Hematopoietic multipotent progenitor cell treated with erythropoietin and hydrocortisone succinate and interleukin-3 and kit ligand, for 8 days (in vitro differentiated cells): ENCODE measurements around the gene FAM83F.
"Not testable (repeated sequence)": the region's sequence is repeated elsewhere in the genome, so short reads cannot be mapped to it uniquely, and the experiment has no call there.

Experiments used
- DNase-seq: peaks from one replicate; pipeline ENCODE4 v3.0.0-alpha.2; 2015

The FAM83F gene

DNA sequence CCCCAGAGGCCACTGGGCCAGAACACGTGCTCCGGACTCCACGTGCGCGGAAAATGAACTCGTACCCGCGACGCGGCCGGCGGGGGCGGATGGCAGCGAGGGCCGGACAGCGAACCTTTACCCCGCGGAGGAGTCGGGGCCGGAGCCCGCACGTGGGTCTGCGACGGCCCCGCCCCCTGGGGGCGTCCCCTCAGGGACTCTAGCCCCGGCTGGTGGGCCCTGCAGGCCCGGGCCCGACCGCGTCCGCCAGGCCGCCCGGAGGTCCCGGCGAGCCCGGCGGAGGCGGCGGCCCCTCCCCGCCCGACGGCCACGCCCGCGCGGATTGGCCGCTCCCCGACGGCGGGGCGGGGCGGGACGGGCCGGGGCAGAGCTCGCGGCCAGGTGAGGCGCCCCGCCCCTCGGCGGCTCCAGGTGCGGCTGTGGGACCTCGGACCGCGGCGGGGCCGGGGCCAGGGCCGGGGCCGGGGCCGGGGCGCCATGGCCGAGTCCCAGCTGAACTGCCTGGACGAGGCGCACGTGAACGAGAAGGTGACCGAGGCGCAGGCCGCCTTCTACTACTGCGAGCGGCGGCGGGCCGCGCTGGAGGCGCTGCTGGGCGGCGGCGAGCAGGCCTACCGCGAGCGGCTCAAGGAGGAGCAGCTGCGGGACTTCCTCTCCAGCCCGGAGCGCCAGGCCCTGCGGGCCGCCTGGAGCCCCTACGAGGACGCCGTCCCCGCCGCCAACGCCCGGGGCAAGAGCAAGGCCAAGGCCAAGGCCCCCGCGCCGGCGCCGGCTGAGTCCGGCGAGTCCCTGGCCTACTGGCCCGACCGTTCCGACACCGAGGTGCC, at the start of gene FAM83F:
Gene FAM83F (plus strand): TSS at position 389 of the 827 bp plus-strand sequence. CDS start 89 bp downstream, at position 478.
- DNase-seq, result peak; percentile 62

DNA sequence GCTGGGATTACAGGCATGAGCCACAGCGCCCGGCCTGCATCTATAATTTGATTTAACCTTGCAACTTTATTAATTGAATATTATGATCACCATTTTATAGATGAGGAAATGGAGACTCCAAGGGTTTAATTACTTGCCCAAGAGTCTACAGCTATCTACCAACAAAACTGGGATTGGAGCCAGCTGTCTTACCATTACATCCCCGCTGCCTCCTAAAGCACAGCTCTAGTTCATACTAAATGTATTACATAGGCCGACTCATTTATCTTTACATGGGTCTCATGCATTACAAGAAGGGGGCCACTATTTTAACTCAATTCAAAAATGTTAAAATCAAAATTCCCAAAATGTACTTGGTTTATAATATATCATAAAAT, 48.6 kb upstream of the FAM83F start:
- peak; percentile 57 for DNase-seq

DNA sequence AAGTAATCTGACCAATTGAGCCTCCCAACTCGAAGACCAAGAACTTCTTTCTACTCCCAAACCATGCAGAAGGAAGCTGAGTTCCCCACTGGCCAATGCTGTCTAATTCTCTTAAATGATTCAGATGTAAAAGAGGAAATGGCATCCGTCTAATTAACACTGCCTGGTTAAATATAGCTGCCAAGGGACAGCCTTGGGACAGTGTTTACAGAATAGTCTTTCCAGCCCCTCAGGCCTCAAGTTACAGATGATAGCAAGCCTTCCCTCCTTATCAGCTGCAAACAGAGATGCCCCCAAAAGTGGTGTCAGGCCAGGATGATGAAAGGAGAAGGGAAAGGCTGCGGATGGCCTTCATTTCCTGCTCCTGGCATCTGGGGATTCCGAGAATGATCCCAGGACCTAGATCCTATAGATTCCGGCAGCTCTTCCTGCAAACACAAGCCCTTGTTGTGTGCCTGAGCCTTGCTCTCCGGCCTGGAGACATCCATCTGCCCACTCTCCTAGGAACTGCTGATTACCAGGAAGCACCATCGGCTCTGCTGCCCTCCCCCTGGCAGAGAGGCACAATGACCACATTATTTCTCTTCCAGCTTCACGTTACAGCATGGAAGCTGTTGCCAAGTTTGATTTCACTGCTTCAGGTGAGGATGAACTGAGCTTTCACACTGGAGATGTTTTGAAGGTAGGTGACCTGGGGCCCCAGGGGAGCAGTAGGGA, 48.1 kb upstream of the FAM83F start:
- DNase-seq, result peak; percentile 97

DNA sequence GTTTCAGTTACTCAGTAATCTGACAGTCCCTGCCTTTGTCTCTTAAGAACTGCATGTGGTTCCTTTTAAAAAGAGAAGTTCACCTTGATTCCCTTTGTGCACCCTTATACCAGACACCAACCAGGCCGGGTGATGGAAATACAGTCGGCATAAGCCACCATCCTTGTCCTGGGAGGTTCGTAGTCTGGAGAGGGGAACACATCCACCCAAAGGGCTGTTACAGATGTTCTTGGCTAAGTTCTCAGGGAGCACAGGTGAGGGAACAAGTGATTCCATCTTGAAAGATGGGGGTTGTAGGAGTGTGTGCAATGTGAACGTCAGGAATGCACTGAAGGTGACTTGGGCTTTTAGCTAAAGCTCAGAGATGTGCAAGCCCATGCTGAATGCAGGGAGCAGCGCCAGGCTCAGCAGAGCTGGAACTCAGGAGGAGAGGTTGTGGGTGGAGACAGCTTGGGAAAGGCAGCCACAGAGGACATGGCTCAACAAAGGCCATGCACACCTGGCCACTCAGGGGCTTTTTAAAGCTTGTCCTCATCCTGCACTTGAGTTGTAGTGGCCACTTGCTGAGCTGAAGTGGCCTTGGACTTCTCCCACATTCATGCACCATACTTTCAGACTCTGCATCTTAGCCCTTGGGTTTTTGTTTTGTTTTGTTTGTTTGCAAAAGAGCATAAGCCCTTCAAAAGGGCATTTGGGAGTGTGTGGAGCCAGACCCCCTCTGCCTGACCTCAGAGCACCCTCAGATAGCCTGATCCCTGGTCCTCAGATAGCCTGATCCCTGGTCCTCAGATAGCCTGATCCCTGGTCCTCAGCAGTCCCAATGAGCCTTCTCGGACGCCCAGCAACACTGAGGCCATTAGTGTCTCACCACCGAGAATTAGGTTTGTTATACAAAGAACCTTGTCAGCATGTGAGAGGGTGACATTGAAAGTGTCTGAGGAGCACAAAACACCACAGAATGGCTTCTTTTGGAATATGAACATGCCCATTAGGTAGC, 47.2 kb upstream of the FAM83F start:
- no peak for DNase-seq

DNA sequence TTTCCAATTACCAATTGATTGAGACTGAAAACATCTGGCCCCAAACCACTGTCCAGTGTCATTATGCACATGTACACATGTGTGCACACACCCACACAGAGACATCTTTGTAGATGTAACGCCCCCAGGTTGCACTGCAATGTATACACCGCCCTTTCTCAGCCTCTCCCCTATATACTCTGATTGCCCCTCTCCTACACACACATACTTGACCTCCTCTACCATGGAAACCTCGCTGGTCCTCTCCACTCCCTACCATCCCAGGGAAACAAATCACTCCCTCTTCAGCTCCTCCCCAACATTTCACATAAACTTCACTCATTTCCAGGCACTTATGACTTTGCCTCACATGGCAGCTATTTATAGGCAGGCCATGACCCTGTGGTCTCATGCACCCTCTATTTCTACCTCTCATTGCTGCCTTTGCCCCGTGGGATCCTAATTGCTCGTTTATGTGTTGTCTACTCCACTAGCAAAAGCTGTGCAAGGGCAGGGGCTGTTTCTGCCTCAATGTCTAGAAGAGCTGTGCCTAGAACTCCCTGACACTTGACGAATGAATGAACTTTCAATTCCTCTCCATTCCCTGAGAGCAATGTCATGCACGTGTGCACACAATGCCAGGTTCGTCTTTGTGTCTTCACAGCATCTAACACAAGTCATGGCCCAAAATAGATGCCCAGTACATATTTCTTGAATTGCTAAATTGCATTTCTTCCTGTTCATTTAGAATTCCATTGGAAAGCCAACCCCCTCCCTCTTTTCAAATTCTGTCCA, 44.6 kb upstream of the FAM83F start:
- no peak for DNase-seq

DNA sequence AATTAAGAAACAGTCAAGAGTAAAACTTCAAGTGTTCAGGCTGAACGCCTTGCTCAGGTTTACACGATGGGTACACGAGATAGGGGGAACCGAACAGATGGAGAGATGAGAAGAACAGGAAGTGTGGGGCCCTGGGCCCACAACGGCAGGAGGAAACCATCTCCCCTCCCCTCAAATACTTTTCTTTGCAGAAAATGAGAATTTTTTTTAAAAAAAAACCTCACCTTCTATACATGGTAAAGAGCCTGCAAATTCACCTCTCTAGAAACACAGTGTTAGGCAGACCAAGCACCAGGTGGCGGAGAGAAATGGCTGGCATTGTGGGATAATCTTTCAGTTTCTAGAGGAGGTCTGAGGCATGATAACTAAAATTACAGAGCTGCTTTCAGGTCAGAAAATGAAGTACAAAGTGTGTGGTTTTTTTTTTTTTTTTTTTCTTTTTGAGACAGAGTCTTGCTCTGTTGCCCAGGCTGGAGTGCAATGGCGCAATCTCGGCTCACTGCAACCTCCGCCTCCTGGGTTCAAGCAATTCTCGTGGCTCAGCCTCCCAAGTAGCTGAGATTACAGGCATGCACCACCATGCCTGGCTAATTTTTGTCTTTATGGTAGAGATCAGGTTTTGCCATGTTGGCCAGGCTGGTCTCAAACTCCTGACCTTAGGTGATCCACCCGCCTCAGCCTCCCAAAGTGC, 43.0 kb upstream of the FAM83F start:
- not testable (repeated sequence) for DNase-seq

DNA sequence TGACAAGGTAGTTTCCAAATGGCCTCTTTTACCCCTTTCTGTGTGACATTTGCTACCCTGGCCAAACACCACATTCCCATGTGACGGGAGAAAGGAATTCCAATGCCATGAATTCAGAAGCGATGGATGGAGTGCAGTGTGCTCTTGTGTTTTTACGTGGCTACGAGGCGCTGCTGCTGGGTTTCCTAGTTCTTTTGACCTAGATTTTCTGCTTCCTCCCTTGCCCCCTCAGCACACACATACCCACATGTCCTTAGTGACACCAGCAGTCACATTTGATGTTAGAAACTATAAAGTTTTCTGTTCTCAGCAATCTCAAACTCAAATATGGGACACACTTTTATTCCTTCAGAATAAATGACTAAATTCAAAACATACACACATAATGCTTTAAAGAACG, 42.4 kb upstream of the FAM83F start:
- DNase-seq, result no peak

DNA sequence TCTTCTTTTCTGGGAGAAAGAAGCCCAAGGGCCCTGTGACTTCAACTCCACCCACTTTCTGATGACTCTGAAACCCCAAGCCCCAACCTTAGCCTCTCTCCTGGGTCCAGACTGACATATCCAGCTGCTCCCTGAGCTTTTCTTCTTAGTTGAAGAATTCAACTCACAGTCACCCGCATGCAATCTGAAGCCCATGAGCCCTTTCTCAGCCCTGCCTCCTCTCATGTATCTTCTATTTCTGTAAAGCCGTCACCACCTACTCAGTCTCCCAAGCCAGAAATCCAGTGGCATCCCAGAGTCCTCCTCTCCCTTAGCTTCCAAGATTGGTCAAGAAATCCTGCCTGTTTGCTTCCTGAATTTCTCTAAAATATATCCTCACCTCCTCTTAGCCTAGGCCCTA, 41.7 kb upstream of the FAM83F start:
- DNase-seq, result no peak

DNA sequence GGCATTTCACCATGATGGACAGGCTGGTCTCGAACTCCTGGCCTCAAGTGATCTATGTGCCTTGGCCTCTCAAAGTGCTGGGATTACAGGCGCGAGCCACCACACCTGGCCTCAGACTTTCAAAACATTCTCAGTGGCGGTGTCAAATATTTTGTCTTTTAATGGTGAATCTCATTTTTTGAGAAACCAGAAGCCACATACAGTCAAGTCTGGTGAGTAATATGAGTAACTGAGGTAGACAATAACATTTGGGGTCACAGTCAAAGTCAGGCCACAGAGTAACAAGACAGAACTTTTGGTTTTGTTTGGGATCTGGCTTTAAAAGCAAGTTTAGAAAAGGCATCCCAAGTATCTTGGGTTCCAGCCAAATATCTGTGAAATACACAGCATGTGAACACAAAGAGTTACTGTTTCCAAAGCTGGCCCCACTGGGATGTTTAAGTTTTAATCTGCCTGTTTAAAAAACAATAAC, 40.1 kb upstream of the FAM83F start:
- no peak for DNase-seq

DNA sequence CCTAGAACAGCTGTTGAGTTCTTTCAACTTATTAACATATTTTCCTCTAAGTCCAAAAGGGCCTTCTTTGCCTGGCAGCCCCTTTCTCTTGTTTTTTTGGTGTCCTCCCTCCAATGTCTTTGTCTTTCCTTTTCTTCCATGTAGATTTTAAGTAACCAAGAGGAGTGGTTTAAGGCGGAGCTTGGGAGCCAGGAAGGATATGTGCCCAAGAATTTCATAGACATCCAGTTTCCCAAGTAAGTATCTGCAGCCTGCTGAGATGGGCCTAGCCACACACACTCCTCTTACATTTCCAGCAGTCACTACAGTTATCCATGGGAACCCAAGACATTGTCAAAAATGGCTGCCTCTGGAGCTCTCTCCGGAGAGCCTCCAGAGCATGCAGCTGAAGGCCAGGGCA, 39.1 kb upstream of the FAM83F start:
- DNase-seq, result no peak

DNA sequence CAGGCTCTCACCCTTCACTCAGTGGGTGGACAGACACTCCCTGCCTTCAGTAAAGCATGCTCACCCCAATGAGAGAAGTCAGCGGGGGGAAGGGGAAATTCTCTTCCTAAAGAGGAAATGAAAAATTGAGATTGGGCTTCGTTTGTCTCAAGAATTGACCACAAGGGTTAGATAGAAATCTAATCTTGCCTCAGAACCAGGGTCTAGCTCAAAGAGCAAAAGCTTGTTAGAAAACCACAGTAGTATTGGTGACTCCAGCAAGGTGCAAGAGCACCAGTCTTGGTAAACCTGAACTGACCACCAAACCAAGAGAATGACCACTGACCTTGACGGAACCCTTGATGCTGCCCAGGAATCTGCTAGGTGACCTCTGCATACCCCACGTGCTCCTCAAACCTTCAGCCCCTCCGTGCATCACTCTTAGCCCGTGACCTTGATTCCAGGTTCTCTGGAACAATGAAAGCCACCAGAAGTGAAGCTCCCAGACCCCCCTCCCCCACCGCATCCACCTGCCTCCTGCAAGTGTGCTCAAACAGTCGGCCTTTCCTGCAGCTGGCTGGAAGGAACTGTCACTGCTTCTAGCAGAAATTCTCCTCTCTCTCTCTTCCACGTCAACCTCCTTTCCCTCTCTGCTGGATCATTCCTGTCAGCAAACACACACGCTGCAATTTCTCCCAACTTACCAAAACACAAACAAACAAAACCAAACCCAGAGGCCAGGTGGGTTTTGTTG, 37.7 kb upstream of the FAM83F start:
- peak; percentile 64 for DNase-seq

DNA sequence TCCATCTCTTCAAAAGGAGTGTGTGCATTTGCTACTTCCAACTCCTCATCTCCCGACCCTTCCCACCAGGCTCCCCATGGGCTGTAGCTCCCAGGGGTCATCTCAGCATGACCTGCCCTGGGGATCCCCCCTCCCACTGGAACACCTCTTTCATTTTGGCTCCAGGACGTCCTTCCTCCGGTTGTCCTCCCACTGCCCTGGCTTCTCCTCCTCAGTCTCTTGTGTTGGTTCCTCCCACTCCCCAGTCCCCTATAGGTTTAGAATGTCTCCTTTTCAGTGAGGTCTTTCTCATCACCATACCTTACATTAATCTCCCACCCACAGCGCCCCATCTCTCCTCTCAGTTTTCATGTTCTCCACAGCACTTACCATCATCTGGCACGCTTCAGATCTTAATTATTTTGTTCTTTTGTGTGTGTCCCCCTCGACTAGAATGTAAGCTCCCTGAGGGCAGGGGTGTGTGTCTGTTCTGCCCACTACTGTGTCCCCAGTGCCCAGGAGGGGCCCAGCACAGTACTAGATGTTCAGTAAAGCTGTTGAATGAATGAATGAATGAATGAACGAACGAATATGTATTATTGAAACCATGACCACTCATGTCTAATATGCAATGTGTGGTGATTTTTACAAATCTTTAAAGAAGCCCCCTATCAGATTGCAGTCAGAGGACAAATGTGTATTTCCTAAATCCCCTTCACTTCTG, 36.6 kb upstream of the FAM83F start:
- DNase-seq, result no peak

DNA sequence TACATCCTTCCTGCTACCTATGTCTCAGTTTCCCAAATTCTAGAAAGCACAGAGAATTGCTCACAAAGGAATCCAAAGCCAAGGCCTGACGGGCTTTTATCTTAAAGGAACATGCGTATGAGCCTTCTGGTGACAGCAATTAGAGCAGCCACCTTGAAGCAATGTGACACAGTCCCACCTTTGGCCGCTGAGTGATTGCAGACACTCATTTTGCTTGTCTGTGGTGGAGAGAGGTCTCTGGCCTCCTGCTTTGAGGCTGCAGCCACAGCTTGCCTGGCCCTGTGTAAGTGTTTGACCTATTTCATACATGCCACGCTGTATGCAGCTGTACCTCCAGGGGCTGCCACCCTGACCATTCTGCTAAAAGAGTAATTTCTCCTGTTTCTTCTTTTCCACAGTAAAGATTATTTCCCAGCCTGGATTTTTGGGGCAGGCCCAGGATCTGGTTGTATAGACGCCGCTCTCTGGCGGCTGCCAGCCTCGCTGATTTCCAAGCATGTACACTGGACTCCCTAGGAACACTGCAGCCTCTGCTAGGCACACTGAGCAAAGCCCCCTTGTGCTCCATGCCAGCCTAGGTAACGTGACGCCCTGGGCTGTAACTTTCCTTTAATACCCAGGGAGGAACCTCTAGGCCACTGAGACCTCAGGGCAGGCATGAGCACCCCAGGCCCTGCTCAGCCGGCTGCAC, 35.7 kb upstream of the FAM83F start:
- peak; percentile 49 for DNase-seq

DNA sequence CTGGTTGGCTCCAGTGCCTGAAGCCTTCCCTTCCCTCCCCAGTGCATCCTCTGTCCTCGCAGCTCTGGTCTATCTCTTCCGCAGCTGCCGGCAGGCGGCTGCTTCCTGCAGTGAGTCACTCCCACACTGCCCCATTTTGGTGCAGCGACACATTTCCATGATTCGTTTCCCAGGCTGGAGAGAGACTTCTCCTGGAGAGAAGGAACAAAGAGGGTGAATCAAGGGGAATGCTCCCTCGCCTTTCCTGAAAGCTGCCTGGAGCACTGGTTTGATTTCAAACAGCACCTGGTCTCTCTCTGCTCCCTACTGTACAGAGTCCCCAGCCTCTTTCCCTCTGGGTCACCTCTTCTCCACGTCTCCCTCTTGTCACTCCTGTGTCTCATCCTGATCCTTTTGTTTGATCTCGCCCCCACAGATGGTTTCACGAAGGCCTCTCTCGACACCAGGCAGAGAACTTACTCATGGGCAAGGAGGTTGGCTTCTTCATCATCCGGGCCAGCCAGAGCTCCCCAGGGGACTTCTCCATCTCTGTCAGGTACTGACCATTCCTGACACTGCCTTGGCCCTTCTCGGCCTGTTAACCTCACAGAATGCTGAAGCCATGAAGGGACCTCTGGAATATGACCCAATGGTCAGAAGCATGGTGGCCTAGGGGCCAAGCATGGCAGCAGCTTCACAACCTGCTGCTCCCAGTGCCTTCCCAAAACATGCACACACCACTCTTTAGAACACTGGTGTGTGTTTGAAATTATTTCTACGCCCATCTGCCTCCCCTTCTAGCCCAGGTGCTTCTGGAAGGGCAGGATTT, 34.9 kb upstream of the FAM83F start, which contains the start of gene TMA7B:
Gene TMA7B (plus strand): TSS at position 758 of the 808 bp plus-strand sequence. CDS start 3,978 bp downstream, outside the sequence.
- DNase-seq, result peak; percentile 58

DNA sequence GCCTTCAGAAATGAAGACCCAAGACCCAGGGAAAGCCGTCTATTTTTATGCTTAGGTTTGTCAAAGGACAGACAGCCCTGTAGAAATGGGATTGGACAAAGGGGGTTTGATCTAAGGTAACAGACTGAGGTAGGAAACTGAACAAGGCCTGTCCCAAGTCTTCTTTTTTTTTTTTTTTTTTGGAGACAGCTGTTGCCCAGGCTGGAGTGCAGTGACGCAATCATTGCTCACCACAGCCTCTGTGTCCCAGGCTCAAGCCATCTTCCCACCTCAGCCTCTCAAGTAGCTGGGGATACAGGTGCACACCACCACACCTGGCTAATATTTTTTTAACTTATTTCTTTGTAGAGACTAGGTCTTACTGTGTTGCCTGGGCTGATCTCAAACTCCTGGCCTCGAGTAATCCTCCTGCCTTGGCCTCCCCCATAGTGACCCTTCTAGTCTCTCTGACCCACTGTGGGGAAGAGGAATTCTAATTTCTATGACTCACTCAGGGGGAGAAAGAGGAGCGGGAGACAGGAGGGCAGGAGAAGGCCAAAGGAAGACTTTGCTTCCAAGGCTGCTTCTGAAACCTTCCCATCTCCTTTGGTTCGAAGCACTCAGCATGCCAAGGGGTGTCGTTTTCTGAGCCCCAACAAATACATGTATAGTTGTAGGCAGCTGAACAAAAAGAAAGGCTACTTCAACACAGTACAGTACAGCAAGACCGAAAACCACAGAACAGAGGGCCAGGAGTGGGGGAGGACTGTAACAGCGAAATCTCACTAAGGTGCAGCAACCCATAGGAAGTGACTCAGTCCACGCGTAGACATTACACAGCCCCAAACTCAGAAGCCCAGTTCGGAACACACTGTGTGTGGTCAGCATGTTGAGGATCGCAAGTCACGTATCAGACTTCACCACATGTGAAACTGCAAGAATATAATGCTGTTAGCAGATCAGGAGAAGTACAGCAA, 33.7 kb upstream of the FAM83F start:
- DNase-seq, result peak; percentile 92

DNA sequence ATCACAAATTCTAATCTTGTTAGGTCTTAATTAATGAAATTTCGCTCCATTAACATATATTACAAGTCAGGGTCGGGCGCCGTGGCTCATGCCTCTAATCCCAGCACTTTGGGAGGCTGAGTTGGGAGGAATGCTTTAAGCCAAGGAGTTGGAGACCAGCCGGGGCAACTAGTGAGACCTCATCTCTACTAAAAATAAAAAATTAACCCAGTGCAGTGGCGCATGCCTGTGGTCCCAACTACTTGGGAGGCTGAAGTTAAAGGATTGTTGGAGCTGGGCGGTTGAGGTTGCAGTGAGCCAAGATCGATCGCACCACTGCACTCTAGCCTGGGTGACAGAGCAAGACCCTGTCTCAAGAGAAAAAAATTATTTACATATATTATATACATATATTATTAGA, 32.7 kb upstream of the FAM83F start:
- DNase-seq, result no peak

DNA sequence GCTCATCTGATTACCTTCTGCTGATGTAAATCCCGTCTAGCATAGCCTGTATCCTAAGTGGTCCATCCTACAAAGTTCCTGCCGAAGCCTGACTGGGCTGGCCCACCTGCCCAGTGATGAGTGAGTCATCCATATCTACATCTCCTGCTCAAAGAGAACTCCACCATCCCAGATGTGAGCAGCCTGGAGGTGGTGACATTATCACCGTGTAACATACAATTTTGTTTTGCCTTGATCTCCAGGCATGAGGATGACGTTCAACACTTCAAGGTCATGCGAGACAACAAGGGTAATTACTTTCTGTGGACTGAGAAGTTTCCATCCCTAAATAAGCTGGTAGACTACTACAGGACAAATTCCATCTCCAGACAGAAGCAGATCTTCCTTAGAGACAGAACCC, 29.0 kb upstream of the FAM83F start:
- peak; percentile 76 for DNase-seq
